Vagina (tissue), 2 donors: ENCODE measurements around the gene TOPAZ1. TPM values are rescaled to one million over a fixed set of nuclear protein-coding genes. Genes with fewer than 3 reads are reported as not detected.
"Not testable (repeated sequence)": the region's sequence is repeated elsewhere in the genome, so short reads cannot be mapped to it uniquely, and the experiment has no call there.

Experiments
- DNase-seq, 2 donors: peaks; one replicate each; pipeline ENCODE4 v3.0.0-alpha.2; 2017; ENCODE audit errors: extremely low spot score in 2 of 2
- H3K27ac ChIP-seq: fragments of 200-600 bp; sonication (generic); one replicate; pipeline ENCODE4 v1.5.1; 2019
- H3K27me3 ChIP-seq: fragments of 200-600 bp; sonication (generic); one replicate; pipeline ENCODE4 v1.5.1; 2019
- H3K36me3 ChIP-seq, 2 donors: fragments of 200-600 bp; sonication (generic); one replicate each; pipeline ENCODE4 v1.5.1; 2017 to 2019
- H3K4me1 ChIP-seq: fragments of 200-600 bp; sonication (generic); one replicate; pipeline ENCODE4 v1.5.1; 2019
- H3K4me3 ChIP-seq, 2 donors: fragments of 200-600 bp; sonication (generic); 1 replicate in 1 of 2; 2 replicates in 1 of 2; pipeline ENCODE4 v1.5.1; 2016 to 2019
- H3K9me3 ChIP-seq: fragments of 200-600 bp; sonication (generic); one replicate; pipeline ENCODE4 v1.5.1; 2019
- CTCF ChIP-seq, 3 experiments: fragments of 450-650 bp in 2 of 3; fragments of 200-600 bp in 1 of 3; sonication (generic) in 1 of 3; IDR thresholded peaks; one replicate each; pipeline ENCODE4 v1.5.1; 2017 to 2019; ENCODE audit warnings: antibody characterized with exemption in 3 of 3, mild to moderate bottlenecking in 2 of 3, moderate library complexity in 2 of 3
- POLR2A ChIP-seq, 2 donors: fragments of 450-650 bp; IDR thresholded peaks; one replicate each; pipeline ENCODE4 v1.6.1; 2017; ENCODE audit warnings: antibody characterized with exemption in 2 of 2, mild to moderate bottlenecking in 2 of 2, moderate library complexity in 2 of 2
- POLR2AphosphoS5 ChIP-seq, 2 donors: sonication (generic); formaldehyde crosslinking; IDR thresholded peaks; one replicate each; pipeline ENCODE4 v1.9.0; 2017; ENCODE audit warnings: antibody characterized with exemption in 2 of 2, mild to moderate bottlenecking in 2 of 2, low read depth in 1 of 2; ENCODE audit not compliant: insufficient read depth in 1 of 2
- intact Hi-C: fragments of 100-400 bp; cut with DNase I; formaldehyde crosslinking; loops from one replicate; pipeline ENCODE4 v1.15.1; 2023
- total RNA-seq: library from RNA; depleted of rRNA; stranded (reverse); fragments of >200 nt; gene quantifications from one replicate; pipeline ENCODE4 v1.2.3, GENCODE V29; 2016

Gene TOPAZ1
- total RNA-seq, 1 donor from 2014 or later: not detected

- Histone ChIP-seq H3K36me3 (no peaks in the 10 kb centered on the region), H3K27ac (peak overlapping the region; percentile 92), H3K4me3 (peak overlapping the region; percentile 68 to 78), H3K27me3 (no peaks in the 10 kb centered on the region), H3K9me3 (no peaks in the 10 kb centered on the region), H3K4me1 (peaks cover 20% of the 10 kb centered on the region)
- TF ChIP-seq CTCF (IDR thresholded peaks at IDR 0.05) (no peak), POLR2A (IDR thresholded peaks at IDR 0.05) (no peak), POLR2AphosphoS5 (IDR thresholded peaks at IDR 0.05; ENCODE audit: insufficient read depth in 1 of 2, low read depth in 1 of 2) (no peak)
- DNase-seq: no peak
- intact Hi-C loops: no loop called here
These were observed 97.1 kb downstream of the TOPAZ1 start for GRCh38 chr3:44338828-44339127.

GRCh38 chr3:44339181-44340057 lies 97.7 kb downstream of the TOPAZ1 start:
- TF ChIP-seq POLR2A (IDR thresholded peaks at IDR 0.05) (no peak), POLR2AphosphoS5 (IDR thresholded peaks at IDR 0.05; ENCODE audit: insufficient read depth in 1 of 2, low read depth in 1 of 2) (no peak), CTCF (IDR thresholded peaks at IDR 0.05) (no peak)
- H3K27ac ChIP-seq: peak overlapping the region; percentile 92
- peak overlapping the region; percentile 68 to 78 for H3K4me3 ChIP-seq
- DNase-seq: no peak
- intact Hi-C loops: no loop called here
- no peaks in the 10 kb centered on the region for H3K27me3 ChIP-seq
- H3K36me3 ChIP-seq: no peaks in the 10 kb centered on the region
- peaks cover 20% of the 10 kb centered on the region for H3K4me1 ChIP-seq
- no peaks in the 10 kb centered on the region for H3K9me3 ChIP-seq

- H3K4me3 ChIP-seq: no peak overlapping the region
These were observed 98.3 kb downstream of the TOPAZ1 start for GRCh38 chr3:44340058-44340395.

GRCh38 chr3:44342176-44342790 lies 100.6 kb downstream of the TOPAZ1 start:
- TF ChIP-seq POLR2A (IDR thresholded peaks at IDR 0.05) (no peak), POLR2AphosphoS5 (IDR thresholded peaks at IDR 0.05; ENCODE audit: insufficient read depth in 1 of 2, low read depth in 1 of 2) (no peak), CTCF (IDR thresholded peaks at IDR 0.05) (no peak)
- DNase-seq: no peak
- Histone ChIP-seq H3K36me3 (no peaks in the 10 kb centered on the region), H3K9me3 (no peaks in the 10 kb centered on the region), H3K27ac (no peak overlapping the region), H3K4me3 (no peak overlapping the region), H3K4me1 (peaks cover 17% of the 10 kb centered on the region), H3K27me3 (no peaks in the 10 kb centered on the region)
- intact Hi-C loops: no loop called here

More at GRCh38 chr3:44340058-44340395, 98.3 kb downstream of the TOPAZ1 start:
- no peak for DNase-seq
- Histone ChIP-seq H3K36me3 (no peaks in the 10 kb centered on the region), H3K27me3 (no peaks in the 10 kb centered on the region), H3K9me3 (no peaks in the 10 kb centered on the region), H3K27ac (peak overlapping the region; percentile 31), H3K4me1 (peaks cover 20% of the 10 kb centered on the region)
- intact Hi-C loops: no loop called here
- no peak for TF ChIP-seq POLR2A (IDR thresholded peaks at IDR 0.05)
- TF ChIP-seq CTCF (IDR thresholded peaks at IDR 0.05): no peak

GRCh38 chr3:44343421-44343820 lies 101.7 kb downstream of the TOPAZ1 start:
- TF ChIP-seq CTCF (IDR thresholded peaks at IDR 0.05) (no peak), POLR2A (IDR thresholded peaks at IDR 0.05) (no peak), POLR2AphosphoS5 (IDR thresholded peaks at IDR 0.05; ENCODE audit: insufficient read depth in 1 of 2, low read depth in 1 of 2) (no peak)
- Histone ChIP-seq H3K4me3 (no peak overlapping the region), H3K36me3 (no peaks in the 10 kb centered on the region), H3K4me1 (peaks cover 13% of the 10 kb centered on the region), H3K27me3 (no peaks in the 10 kb centered on the region), H3K9me3 (no peaks in the 10 kb centered on the region), H3K27ac (no peak overlapping the region)
- intact Hi-C loops: no loop called here
- DNase-seq: no peak

GRCh38 chr3:44346590-44346989 lies 104.9 kb downstream of the TOPAZ1 start:
- H3K36me3 ChIP-seq, DNase-seq, H3K4me3 ChIP-seq, H3K9me3 ChIP-seq, intact Hi-C loops, H3K4me1 ChIP-seq, H3K27me3 ChIP-seq, H3K27ac ChIP-seq: not testable (repeated sequence)
